CD4-positive, alpha-beta T cell treated with Interleukin-2 at 100 ng/mL for 4 hours (primary cell): ENCODE data around the gene SLC44A2.
A peak's percentile ranks its signal among the peaks of the same experiment; 100 is the strongest.

Experiments
- DNase-seq: peaks from one replicate; pipeline ENCODE4 v3.0.0-alpha.2; 2020; ENCODE audit warnings: low spot score

Gene SLC44A2

DNA sequence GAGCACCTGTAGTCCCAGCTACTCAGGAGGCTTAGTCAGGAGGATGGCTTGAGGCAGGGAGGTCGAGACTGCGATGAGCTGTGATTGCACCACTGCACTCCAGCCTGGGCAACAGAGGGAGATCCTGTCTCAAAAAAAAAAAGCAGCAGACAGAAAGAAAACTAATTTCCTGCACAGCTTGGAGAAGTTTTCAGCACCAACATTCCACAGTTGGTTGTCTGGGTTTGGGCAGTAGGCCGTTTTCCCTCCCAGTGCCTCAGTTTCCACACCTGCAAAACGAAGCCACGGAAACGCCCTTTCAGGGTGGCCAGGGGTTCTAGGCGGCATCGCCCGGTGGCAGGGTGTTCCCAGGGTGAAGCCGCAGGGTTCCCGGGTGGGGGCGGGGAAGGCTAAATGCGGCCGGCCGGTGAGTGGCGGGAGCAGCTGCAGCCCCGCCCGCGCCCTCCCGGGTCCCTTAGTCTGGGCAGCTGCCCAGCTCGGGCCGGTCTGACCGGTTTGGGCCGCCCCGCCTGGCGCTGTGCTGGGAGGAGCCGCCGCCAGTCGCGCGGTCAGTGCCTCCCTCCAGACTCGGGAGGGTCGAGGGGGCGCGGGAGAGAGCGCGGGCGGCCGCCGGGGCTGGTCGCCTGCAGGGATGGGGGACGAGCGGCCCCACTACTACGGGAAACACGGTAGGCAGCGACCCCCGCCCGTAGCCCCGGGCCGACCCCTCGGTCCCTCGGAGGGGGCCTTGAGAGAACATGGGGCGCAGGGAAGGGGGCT, at the start of gene SLC44A2:
SLC44A2 (plus strand) TSS at position 551 of the 759 bp plus-strand sequence; CDS start at position 632, 81 bp downstream.
- no peak for DNase-seq

DNA sequence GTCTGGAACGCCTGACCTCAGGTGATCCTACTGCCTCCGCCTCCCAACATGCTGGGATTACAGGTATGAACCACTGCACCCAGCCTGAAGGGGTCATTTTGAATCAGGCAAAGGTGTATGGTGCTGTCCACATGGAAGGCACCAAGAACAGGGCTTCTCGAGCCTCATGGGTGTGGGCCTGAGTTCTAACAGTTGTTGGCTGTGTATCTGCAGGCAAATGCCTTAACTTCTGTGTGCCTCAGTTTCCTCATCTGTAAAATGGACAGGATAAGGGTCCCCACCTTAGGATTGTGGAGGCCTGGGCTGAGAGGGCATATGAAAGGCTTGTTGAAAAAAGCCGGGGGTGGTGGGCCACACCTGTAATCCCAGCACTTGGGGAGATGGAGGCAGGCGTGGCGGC, 47.4 kb upstream of the SLC44A2 start:
- no peak for DNase-seq

DNA sequence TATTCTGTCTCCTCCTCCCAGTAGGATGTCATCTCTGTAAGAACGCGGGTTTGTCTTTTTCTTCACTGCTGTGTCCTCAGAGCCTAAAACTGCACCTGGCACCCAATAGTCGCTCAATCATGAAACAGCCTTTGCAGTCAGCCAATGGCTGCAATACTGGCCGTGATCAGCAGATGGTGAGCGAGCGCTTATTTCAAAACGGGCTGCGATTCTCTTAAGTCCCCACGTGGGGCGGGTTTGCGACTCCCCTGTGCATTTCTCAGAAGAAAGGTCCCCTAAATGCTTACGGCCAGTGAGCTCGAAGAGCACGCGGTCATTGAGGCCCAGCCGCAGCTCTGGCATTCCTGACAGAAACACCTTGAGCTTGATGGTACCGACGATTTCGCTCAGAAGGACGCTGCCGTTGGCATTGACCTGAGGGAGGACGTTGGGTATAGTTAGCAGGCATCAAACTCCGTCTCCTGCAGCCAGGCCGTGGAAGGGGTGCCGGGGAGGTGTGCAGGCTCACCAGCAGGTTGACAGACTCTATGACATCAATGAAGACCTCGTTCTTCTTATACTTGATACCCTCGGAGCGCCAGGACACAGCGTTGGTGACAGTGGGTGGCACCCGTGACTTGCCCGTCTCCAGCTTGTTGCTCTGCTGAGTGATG, 44.2 kb upstream of the SLC44A2 start:
- DNase-seq = peak; percentile 91

DNA sequence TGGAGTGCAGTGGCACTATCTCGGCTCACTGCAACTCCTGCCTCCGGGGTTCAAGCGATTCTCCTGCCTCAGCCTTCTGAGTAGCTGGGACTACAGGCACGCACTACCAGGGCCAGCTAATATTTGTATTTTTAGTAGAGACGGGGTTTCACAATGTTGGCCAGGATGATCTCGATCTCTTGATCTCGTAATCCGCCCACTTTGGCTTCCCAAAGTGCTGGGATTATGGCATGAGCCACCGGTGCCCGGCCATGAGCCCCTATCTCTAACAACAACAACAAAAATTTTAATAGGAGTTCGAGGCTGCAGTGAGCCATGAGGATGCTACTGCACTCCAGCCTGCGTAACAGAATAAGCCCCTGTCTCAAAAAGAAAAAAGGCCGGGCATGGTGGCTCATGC, 43.3 kb upstream of the SLC44A2 start:
- no peak for DNase-seq

DNA sequence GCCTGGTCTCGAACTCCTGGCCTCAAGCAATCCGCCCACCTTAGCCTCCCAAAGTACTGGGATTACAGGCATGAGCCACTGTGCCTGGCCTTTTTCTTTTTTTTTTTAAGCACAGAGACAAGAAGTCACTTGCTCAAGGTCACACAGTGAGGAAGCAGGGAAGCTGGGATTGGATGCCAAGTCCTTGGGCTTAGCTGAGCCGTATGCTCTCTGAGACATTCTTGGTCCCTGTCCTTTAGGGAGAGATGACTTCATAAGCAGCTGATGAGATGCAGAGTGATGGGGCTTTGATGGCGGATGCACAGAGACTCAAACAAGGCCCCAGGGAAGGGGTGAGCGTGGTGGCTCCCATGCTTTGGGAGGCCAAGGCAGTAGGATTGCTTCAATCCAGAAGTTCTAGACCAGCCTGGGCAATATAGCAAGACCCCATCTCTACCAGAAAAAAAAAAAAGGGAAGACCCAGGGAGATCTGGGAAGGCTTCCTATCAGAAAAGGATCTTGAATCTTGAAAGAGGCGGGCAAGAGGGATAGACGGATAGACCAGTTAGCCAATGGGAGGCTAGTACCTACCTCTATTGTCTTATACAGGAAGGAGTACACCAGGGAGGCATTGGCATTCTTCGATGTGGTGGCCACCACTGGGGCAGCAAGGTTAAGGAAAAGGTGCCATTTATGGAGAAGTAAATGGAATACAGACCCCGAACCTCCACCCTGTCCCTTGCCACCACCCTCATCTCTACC, 42.1 kb upstream of the SLC44A2 start:
- DNase-seq = no peak

DNA sequence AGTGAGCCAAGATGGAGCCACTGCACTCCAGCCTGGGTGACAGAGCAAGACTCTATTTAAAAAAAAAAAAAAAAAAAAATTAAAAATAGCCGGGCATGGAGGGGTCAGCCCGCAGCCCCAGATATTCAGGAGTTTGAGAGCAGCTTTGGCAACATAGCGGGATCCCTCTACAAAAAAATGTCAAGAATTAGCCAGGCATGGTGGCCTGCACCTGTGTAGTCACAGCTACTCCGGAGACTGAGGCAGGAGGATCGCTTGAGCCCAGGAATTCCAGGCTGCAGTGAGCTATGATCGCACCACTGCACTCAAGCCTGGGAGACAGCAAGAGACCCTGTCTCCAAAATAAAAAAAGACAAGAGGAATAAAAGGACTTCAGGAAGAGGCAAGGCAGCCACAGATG, 39.0 kb upstream of the SLC44A2 start:
- DNase-seq = no peak

DNA sequence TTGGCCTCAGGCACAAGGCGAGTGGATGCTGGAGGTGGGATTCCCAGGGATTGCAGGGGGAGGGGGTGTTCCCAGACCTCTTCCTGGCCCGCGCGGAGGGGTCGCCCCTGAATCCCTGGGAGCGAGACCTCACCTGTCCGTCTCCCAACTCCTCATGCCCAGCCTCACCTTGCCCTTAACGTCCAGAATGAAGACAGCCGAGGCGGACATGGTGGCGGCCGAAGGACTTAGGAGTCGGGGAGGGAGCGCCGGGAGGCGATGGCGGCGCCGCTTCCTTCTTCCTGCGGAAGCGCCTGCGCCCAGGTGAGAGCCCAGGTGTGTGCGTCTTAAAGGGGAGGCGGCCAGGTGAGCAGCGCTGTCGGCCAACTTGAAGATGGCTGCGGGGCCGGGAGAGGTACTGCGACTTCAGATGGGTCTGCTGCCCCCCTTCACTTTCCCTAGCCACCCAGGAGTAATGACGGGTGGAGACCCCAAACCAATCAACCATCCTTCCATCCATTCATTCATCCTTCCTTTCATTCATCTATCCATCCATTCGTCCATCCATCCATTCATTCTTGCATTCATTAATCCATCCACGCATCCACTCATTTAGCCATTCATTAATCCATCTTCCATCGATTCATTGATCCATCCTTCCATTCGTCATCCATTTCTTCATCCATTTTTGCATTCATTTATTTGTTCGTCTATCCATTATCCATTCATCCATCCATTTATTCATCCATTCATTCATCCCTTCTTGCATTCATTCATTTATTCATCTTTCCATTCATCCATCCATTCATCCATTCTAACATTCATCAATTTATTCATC, 38.1 kb upstream of the SLC44A2 start, which contains the start of gene AP1M2:
AP1M2 (minus strand) TSS at position 291 of the 817 bp plus-strand sequence; CDS start at position 210, 81 bp downstream.
- DNase-seq = no peak

DNA sequence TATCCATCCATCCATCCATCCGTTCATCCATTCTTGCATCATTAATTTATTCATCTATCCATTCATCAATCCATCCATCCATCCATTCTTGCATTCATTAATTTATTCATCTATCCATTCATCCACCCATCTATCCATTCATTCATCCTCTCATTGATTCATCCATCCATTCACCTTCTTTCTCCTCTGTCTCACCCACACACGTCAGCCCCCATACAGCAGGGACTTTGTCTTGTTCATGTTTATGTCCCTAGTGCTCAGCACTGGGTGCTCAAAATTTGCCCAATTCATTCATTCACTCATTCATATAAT, 37.6 kb upstream of the SLC44A2 start:
- DNase-seq = no peak

DNA sequence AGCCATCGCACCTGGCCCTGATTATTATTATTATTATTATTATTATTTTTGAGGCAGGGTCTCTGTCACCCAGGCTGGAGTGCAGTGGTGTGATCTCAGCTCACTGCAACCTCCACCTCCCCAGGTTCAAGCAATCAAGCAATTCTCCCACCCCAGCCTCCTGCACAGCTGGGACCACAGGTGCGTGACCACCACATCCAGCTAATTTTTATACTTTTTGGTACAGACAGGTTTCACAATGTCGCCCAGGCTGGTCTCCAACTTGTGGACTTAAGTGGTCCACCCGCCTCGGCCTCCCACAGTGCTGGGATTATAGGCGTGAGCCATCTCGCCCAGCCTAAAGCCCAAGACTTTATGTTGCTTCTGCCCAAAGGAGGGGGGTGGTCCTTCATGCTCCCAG, 32.2 kb upstream of the SLC44A2 start:
- no peak for DNase-seq

DNA sequence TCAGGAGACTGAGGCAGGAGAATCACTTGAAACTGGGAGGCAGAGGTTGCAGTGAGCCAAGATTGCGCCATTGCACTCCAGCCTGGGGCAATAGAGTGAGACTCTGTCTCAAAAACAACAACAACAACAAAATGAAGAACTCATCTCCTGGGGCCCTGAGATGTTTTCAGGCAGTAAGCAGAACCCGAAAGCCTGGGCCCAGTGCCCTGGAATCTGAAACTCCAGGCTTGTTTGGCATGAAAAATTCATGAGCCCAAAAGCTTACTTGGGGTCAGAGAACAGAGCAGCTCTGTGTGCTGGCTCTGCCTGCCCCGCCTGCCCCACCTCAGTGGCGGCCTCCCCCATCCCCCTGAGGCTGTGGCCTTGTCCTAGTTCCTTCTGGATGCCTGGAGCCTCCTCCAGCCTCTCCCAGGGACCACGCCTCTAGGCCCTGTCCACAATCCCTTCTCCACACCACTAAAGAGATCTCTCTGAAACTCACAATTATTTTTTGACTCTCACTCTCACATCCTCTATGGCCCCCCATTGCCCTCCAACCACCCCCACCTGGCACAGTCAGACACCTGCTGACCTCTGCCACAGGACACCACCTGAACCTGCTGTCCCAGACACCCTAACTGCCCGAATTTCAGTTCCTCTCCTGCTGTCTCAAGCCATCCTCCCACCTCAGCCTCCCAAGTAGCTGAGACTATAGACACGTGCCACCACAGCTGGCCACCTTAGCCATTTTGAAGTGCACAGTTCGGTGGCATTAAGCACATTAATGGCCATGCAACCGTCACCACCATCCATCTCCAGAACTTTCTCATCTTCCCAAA, 31.3 kb upstream of the SLC44A2 start:
- DNase-seq = no peak

DNA sequence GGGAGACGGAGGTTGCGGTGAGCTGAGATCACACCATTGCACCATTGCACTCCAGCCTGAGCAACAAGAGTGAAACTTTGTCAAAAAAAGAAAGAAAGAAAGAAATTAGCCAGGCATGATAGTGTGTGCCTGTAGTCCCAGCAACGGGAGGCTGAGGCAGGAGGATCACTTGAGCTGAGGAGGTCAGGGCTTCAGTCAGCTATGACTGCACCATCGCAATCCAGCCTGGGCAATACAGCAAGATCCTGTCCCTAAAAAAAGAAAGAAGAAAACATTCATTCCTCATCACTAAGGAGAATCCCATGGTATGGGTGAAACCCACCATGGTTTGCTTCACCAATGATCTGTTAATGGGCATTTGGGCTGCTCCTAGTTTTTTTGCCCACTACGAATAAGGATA, 25.2 kb upstream of the SLC44A2 start:
- DNase-seq = no peak

DNA sequence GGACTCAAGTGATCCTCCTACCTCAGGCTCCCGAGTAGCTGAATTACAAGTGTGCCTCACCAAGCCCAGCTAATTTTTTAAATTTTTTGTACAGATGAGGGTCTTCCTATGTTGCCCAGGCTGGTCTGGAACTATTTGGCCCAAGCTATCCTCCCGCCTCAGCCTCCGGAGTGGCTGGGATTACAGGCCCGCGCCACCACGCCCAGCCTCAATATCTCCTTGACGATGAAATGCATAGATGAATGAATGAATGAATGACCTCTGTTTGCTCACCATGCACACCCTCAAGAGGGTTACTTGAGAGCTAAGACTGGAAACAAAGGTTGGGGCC, 23.4 kb upstream of the SLC44A2 start:
- DNase-seq = no peak

DNA sequence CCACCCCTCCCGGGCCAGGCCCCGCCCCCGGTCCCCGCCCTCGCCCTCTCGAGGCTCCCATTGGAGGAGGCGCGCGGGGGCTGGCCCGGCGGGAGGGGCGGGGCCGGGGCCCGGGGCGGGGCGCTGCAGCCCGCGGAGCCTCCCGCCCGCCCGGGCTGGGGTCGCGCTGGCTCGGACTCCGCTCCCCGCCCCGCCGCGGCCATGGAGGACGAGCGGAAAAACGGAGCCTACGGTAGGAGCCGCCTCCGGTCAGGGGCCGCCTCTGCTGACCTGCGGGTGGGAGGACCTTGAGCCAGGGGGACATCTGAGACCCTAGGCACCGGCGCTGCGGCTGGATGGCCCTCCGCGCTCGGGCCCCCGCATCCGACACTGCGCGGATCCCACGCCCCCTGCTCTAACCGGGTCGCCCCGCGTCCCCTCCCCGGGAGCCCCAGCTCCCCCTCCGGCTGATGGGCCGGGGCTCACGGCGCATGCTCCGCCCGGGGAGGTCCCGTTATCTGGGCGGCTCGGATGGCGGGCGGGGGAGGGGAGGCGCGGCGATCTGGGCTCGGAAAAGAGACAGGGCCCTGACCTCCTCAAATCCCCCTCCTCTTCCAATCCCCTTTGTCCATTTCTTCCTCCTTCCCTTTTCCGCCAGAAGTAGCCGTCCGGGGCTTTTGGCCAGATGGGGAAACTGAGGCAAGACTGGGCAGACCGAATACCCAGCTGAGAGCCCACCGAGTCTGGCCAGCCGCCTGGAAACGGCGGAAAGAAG, 22.8 kb upstream of the SLC44A2 start:
- peak; percentile 88 for DNase-seq

DNA sequence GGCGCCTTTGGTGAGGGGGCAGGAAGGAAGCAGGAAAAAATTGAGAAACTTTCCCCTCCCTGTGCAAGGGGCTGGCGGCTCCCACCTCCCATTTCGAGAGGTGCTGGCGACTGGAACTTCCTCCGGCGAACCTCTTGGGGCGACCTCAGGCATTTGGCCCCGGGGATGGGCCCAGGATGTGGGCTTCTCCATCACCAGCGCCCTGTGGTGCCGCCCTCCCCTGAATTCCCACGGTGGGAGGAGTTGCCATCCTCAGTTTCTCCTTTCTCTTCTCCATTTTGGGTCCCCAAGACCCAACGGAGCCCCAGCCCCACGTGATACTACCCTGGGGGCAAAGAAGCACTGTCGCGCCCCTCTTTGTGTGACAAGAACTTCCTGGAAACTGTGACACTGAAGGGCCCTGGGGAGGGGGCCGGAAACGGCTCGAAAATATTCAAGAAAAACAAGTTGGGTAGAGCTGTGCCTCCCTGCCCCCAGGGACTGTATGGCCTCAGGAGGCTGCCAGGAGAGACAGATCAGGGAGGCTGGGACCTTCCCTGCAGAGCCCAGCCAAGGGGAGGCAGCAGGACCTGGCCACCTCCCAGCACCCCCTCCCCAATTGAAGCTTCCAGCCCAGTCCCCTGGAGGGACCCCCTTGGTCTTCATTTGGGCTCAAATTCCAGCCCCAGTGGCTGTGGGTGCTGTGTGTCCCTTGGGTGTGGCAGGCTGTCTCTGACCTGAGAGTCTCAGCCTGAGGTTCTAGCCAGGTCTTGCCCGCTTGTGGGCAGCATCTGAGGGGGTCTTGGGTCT, 22.1 kb upstream of the SLC44A2 start:
- DNase-seq = peak; percentile 89

DNA sequence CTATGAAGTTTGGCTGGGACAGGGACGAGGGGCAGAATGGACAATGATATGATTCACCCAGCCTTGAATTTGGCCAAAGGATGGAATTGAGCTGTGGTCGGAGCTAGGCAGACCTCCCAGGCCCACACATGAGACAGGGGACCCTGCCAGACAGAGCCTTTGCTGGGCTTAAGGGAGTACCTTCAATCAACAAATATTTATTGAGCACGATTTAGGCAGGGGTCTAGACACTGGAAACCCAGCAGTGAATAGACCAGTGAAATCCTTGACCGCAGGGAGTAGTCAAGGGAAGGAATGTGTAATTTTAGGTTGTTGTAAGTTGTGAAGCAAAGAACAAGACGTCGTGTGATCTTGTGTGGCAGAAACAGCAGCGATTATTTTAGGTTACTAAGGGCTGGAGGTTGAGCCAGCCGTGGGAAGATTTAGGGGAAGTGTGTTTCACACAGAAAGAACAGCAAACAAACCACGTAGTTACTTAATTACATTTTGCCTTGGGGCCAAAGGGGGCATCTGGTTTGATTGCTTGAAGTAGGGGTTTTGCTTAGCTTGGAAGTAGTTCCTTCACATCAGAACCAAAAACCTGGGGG, 21.4 kb upstream of the SLC44A2 start:
- peak; percentile 62 for DNase-seq

DNA sequence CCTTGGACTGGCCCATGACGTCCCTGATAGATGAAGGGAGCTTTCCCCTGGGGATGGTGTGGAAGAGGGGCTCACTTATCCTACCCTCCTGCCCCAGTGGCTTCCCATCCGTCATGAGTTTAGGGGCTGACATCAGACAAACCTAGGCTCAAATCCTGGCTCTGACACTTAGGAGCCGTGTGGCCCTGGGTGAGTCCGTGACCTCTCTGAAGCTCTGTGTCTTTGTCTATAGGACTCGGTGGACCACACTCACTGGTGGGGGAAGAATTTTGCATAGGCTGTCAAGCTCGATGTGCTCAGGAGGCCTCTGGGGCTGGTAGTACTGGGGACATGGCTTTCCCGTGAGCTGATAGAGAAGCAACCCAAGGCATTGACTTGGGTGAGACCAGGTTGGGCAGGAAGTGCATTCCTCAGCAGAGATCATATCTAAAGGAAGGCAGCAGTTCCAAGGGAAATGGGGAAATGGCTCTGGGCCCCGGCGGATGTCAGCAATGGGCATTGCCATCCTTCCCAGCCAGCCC, 20.8 kb upstream of the SLC44A2 start:
- peak; percentile 15 for DNase-seq

DNA sequence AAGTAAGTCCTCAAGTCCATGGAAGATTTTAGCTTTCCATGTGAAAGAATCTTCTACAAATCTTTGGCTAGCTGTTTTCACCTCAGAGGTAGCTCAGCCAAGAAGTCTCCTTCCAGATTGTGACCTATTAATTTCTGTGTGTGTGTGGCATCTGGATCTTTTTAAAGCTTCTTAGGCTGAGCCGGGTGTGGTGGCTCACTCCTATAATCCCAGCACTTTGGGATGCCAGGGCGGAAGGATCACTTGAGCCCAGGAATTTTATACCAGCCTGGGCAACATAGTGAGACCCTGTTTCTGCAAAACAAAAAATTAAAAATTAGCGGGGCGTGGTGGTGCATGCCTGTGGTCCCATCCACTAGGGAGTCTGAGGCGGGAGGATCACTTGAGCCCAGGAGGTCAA, 13.4 kb upstream of the SLC44A2 start:
- no peak for DNase-seq

DNA sequence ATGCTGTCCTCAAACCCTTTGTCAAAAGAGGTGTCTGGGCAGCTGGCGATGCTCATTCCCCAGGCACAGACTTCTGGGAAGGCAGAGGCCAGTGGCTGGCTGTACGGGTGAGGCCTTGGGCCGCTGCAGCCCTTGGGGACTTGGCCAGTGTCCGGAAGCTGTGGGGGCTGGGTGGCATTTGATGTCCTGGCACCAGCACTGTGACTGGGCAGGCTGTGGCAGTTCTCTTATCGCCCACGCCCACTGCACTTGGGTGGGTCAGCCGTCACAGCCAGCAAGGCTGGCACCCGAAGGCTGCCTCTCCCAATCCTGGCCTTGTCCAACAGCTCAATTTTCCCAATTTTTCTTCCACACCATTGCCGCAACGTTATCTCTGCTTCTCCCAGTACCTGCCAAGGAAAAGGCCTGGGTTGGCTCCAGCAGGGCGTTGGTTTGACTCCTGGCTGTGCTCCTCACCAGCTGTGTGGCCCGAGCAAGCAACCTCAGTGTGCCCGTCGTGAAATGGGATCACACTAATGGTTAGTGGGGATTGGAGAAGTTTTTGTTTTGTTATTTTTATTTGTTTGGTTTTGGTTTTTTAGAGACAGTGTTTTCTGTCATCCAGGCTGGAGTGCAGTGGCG, 12.7 kb upstream of the SLC44A2 start:
- no peak for DNase-seq
